ENCODE data around the gene ETV5.

GRCh38 chr3:185998136-185998535 lies 110.8 kb downstream of the ETV5 start:
- TF ChIP-seq SMC3 (IDR thresholded peaks at IDR 0.05; ENCODE audit: low read depth, low read length) (no peak), CTCF (IDR thresholded peaks at IDR 0.05) (no peak), NFIC (IDR thresholded peaks at IDR 0.05; ENCODE audit: borderline replicate concordance) (no peak), REST (IDR thresholded peaks at IDR 0.05; ENCODE audit: low read depth, low read length) (no peak), RFX5 (IDR thresholded peaks at IDR 0.05; ENCODE audit: low read length) (no peak), SIN3A (IDR thresholded peaks at IDR 0.05; ENCODE audit: borderline replicate concordance, low read depth, low read length) (no peak), FOXM1 (IDR thresholded peaks at IDR 0.05; ENCODE audit: low read depth) (no peak), IRF3 (IDR thresholded peaks at IDR 0.05; ENCODE audit: low read depth, low read length) (no peak), CHD2 (IDR thresholded peaks at IDR 0.05; ENCODE audit: low read length, partially characterized antibody) (no peak), EP300 (IDR thresholded peaks at IDR 0.05; ENCODE audit: borderline replicate concordance in 1 of 2, low read depth in 1 of 2, low read length in 1 of 2) (no peak), POLR2AphosphoS5 (IDR thresholded peaks at IDR 0.05; ENCODE audit: low read depth, low read length) (no peak), TAF1 (IDR thresholded peaks at IDR 0.05; ENCODE audit: borderline replicate concordance, low read depth, low read length) (no peak), USF1 (IDR thresholded peaks at IDR 0.05; ENCODE audit: borderline replicate concordance, low read depth) (no peak)
